EH (cell line): Measurements from ENCODE around the gene INPP4B.

ENCODE experiments used
- DNase-seq: peaks from one replicate; pipeline ENCODE4 v3.0.0-alpha.2; 2015; ENCODE audit warnings: low read depth

INPP4B gene

GRCh38 chr4:142846108-142846728 is at the start of gene INPP4B:
INPP4B (minus strand) TSS chr4:142846301.
- DNase-seq = peak; percentile 78

DNA sequence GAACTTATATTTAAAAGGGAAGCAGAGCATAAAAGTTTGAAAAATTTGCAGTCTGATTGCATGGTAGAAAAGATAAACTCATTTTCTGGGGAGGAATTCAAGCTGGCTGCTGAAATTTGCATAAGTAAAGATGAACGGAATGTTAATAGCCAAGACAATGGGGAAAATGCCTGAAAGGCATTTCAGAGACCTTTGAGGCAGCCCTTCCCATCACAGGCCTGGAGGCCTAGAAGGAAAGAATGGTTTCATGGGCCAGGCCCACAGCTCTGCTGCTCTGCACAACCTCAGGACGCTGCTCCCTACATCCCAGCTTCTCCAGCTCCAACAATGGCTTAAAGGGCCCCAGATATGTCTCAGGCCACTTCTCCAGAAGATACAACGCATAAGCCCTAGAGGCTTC is 46.9 kb upstream of the INPP4B start:
- no peak for DNase-seq

GRCh38 chr4:142886566-142886965 is 40.5 kb upstream of the INPP4B start:
- DNase-seq = peak; percentile 9

DNA sequence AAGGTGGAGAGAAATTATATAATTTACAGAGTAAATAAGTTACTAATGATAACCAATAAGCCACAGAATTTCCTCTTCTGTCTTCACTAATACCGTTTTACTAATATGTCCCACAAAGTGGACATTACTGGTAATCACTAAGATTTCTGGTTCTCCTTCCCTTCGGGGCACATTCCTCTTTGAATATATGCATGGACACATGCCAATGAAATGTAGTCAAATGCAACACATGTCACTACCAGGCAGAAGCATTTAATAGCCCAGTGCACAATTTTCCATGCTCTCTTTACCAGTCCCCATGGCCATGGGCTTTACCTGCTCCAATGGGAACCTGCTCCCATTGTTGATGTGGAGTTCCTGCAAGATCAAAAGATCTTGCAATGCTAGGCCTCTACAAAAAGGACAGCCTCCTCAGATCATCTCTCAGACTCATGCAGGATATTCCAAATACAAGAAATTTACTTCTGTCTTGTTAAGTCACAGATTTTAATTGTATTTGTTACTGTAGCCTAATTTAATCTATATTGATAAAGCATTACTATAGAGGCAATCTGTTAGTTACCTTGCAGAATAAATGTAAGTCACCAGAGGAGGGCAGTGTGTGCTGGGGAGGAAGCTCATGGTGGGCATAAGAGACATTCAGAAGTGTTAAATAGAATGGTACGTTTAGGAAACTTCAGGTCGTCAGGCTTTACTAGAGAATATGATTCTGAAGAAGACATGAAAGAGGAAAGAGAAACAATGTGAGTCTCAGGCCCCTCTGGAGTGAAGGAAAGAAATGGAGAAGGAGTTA is 37.1 kb upstream of the INPP4B start:
- no peak for DNase-seq

DNA sequence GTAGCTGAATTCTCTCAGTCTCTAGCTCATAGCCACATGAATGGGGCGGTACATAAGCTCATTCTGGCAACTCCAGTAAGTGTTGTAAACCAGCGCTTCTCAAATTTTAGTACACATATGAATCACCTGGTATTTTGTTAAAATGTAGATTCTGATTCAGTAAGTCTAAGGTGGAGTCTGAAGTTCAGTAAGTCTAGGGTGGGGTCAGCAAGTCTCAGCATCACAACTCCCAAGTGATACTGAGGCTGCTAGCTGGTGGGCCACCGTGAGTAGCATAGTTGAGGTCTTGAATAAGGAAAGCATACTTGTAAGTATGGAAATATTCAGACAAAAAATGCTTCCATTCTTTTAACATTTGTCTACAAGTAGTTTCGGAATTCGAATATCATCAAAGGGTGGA is 36.1 kb upstream of the INPP4B start:
- DNase-seq = no peak

- no peak for DNase-seq
Observed at GRCh38 chr4:142881331-142881730, 35.2 kb upstream of the INPP4B start.

DNA sequence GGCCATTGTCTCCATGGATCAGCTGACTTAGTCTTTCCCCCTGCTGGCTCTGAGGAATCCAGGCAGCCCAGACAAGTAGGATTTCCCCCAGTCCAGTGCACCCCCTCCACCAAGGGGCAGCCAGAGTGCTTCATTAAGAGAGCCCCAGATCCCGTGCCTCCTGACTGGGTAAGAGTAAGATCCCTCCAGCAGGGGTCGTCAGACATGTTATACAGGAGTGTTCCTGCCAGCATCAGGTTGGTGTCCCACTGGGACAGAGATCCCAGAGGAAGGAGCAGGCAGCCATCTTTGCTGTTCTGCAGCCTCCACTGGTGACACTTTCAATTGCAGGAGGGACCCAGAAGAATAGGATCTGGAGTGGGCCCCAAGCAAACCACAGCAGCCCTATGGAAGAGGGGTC is 29.0 kb upstream of the INPP4B start:
- DNase-seq = no peak

GRCh38 chr4:142874684-142875083 is 28.6 kb upstream of the INPP4B start:
- DNase-seq = no peak

DNA sequence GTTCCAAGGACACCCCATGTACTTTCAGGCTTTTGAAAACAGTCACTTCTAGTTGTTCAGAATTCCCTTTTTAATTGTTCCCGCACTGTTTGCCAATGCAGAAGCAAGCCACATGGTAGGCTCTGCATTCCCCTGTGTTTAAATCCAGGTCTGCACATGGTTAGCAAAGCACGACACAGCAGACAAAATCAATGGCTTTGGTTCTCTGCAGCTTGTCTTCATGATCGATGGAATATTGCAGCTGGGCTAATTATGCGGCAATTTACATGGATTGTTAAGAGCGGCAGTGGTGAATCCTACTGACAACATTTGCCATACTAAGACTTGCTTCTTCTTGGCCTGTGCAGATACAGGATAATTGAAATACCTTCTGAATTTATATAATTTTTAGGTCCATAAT is 20.6 kb upstream of the INPP4B start:
- no peak for DNase-seq

DNA sequence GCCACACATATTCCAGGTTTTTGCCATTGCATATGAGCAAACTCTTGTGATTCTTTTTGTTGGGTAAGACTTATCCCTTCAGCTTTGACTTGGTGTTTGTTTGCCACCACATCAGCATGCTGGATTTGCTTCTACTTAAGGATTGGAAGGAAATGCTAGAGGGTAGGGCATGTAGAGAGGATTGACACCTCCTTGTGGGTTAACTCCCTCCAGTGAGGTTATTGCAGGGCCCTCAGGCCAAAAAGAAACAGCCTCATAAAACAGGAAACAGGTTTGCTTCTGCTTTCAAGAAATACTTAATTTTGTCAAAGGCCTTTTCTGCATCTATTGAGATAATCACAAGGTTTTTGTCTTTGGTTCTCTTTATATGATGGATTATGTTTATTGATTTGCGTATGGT is 15.2 kb upstream of the INPP4B start:
- no peak for DNase-seq

DNA sequence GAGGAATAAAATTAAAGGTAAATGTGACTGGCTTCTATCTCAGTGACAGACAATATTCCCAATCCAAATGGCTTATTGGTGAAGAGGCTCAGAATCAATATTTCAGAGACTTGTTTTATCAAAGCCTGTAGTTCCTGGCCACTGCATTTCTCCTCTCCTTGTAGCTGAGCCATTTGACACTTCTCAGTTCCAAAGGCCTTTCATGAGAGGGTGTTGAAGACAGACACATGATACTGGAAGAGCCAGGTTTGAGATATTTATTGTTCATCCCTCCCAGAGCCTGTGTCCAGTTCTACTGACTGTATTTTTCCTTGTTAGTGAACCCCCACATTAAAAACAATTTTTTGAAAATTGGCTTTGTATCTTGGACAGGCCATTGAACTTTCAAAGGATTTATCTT is 12.9 kb upstream of the INPP4B start:
- no peak for DNase-seq

DNA sequence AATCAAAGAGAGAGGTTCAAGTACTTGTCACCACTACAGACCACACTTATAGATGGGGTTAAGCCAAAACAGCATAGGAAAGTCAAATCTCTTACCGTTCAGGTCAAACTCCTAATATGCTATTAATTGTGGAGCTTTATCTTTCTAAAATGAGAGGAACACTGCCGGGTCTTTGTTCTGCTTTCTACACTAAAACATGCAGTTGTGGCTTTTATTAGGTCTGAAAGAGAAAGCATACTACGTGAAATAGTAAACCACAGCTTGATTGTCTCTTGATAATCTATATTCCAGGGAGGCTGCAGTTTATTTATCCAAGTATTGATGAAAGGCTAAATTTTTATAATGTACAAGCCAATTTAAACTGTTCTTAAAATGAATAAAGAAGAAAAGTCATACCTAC is 12.3 kb upstream of the INPP4B start:
- no peak for DNase-seq

- DNase-seq = no peak
Observed at GRCh38 chr4:142856576-142856975, 10.5 kb upstream of the INPP4B start.

DNA sequence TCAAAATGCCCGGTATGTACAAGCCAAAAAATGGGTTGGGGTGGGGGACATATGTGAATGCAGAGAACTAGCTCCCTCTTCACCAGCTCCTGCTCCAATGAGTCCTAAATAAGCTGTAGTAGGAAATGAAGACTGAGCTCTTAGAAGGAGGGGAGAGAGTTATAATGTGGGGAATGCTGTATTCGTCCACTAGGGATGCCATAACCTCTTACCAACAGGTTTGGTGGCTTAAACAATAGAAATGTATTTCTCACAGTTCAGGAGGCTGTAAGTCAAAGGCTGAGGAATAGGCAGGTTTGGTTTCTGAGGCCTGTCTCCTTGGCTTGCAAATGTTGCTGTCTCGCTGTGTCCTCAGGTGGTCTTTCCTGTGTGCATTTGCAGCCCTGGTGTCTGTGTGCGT is 4.4 kb upstream of the INPP4B start:
- no peak for DNase-seq

DNA sequence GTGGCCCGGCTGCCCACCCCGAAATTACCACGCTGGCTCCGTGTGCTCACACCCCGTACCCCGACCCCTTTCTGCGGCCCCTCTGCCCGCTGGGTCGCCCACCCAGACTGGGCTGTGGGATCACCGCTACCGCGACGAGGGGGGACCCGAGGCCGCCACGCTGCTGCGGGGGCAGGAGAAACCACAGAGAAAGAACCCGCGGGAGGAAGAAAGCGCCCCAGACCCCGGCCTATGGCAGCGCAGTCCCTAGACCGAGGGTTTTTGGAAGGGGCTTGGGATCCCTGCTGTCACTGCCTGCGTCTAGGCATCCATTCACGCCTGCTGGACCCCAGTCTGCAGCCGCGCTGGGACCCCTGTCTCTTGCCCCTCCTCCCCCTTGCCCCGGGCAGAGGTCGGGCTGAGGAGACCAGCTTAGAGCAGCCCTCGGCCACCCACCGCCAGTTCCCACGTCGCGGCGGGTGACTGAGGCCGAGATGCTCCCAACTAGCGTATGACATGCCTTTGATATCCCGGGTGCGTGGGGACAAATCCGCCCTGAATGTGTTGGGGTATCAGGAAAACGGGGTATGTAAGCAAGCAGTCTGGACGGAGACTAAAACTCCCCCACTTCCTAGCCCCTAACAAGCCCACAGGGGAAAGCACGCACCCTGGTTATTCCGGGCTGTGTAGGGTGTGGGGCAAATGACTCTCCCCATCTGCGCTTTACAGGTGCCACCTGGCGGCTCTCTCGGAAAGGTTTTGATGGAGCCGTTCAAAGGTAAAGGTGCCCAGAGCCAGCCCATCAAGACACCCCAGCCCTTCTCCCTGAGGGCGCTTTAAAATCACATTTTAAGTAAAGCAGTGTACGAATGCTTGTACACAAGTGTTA is 862 bp upstream of the INPP4B start:
- DNase-seq = peak; percentile 49

GRCh38 chr4:142845293-142846107 is 601 bp downstream of the INPP4B start:
- peak; percentile 26 for DNase-seq

DNA sequence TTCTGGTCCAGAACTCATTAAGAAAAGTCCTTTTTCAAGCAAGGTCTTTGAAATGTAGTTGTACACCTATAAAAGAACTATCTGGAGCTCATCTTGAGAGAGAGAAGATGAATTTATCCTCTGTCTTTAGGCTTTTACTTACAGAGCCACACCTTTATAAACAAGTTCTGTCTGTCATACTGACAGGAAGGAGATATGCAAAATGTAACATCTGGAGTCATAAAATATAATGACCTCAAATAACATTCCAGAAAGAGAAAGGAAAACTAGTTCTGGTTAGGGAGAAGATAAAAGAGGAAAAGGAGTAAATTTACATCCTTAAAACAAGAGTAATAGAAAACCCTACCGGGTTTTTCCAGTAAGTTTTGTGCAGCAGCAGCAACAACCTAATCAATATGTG is 1.3 kb downstream of the INPP4B start:
- DNase-seq = peak; percentile 26

DNA sequence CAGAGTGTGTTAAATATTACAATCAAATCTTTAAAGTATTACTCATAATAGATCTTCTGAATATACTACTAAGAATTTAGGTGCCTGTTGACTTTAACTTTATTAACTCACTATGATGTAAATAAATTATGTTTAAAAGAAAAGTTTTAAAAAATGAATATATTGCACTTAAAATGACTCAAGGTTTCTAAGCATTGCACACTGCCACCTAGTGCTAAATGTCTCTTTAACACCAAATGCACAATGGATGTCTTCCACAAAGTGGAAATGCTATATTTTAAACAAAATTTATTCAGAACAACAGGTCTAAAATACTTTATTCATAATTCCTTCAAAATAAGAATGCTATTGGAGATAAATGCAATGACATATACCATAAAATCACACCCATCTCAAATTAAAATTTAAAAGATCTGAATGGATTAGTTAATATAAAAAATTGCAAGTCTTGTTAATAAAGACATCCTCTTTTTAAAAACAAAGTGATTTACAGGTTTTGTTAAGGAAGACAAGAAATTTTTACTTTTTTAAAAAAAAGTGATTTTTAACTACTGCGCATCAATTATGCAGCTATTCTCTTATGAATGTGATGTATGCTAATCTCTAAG is 5.5 kb downstream of the INPP4B start:
- peak; percentile 53 for DNase-seq

GRCh38 chr4:142838778-142839177 is 7.3 kb downstream of the INPP4B start:
- no peak for DNase-seq

DNA sequence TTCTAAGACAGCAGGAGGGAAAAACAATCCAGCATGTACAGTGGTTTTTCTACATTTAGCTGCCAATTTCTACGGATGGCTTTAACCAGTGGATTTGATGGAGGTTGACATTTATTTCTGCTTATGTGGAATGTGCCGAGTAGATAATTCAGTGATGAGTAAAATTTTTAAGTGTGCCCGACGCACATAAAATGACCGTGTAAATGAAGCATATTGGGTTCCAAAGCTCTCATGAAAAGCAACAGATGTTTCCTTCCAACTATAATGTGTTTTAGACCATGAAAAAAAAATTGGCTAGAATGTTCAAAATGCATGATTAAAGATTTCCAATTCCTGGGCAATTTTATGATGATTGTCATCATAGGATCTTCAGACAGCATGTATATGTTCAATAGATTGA is 14.1 kb downstream of the INPP4B start:
- DNase-seq = peak; percentile 43

DNA sequence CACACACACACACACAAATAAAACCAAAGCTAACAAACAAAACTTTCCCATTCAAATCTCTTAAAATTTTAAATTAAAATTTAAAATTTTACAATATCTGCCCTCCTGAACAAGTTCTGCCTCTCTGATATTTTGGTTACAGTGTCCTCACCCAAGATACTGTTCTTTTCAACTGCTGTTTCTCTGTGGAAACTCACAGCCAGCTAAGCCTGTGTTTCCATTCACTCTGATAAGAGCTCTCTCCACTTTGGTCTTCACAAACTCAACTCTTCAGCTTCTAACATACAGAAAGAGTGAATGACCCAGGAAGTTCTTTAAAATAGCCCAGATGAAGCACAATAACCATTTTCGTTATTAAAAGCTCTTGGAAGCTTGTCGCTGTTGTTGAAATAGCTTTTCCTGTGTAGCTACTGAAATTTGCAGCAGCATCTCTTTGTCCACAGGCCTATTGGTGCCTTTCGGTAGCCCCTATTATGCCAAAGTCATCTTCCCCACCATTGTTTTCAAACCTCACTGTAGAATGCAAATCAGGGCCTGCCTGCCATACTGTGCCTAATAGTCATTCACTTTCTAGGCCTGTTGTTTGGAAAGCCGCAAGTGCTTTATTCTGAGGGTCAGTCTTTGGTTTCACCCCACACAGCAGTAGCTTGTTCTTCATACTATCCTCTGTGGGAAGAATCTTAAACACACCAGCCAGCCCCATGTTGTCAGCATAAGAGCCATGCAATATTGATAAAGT is 19.4 kb downstream of the INPP4B start:
- DNase-seq = no peak
